Brain pericyte (primary cell): ENCODE results near the gene ANHX.
A peak's percentile ranks its signal among the peaks of the same experiment; 100 is the strongest.

Source experiments
- DNase-seq: peaks from one replicate; pipeline ENCODE4 v3.0.0-alpha.2; 2012; ENCODE audit warnings: low read depth, low spot score

The ANHX gene

DNA sequence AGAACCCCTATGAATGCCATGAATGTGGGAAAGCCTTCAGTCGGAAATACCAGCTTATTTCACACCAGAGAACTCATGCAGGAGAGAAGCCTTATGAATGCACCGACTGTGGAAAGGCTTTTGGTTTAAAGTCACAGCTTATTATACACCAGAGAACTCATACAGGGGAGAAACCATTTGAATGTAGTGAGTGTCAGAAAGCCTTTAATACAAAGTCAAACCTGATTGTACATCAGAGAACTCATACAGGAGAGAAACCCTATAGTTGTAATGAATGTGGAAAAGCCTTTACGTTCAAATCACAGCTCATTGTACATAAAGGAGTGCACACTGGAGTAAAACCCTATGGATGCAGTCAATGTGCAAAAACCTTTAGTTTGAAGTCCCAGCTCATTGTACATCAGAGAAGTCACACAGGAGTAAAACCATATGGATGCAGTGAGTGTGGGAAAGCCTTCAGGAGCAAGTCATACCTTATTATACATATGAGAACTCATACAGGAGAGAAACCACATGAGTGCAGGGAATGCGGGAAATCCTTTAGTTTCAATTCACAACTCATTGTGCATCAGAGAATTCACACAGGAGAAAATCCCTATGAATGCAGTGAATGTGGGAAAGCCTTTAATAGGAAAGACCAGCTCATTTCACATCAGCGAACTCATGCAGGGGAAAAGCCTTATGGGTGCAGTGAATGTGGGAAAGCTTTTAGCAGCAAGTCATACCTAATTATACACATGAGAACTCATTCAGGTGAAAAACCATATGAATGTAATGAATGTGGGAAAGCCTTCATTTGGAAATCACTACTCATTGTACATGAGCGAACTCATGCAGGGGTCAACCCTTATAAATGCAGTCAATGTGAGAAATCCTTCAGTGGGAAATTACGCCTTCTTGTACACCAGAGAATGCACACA is 32.1 kb downstream of the ANHX start:
- DNase-seq, result no peak

DNA sequence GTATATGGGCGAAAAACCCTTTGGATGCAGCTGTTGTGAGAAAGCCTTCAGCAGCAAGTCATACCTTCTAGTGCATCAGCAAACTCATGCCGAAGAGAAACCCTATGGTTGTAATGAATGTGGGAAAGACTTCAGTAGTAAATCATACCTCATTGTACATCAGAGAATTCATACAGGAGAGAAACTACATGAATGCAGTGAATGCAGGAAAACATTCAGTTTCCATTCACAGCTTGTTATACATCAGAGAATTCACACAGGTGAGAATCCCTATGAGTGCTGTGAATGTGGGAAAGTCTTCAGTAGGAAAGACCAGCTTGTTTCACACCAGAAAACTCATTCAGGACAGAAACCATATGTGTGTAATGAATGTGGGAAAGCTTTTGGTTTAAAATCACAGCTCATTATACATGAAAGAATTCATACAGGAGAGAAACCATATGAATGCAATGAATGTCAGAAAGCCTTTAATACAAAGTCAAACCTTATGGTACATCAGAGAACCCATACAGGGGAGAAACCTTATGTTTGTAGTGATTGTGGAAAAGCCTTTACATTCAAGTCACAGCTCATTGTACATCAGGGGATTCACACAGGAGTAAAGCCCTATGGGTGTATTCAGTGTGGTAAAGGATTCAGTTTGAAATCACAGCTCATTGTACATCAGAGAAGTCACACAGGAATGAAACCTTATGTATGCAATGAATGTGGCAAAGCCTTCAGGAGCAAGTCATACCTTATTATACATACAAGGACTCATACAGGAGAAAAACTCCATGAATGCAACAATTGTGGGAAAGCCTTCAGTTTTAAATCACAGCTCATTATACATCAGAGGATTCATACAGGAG is 33.0 kb downstream of the ANHX start:
- DNase-seq, result no peak

DNA sequence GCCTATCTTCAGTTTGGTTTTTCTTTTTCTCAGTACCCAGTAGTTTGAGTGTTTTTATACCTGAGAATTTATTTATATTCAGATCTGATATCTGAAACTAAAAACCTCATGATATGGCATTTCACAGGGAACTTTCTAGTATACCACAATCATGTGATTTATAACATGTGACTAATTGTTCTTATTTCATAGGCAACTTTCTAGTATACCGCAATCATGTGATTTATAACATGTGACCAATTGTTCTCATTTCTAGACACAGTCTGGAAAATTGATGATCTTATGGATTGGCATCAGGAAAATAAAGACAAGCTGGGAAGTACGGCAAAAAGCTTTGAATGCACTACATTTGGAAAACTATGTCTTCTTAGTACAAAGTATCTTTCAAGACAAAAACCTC is 33.8 kb downstream of the ANHX start:
- no peak for DNase-seq

- DNase-seq, result no peak
These were observed 42.8 kb downstream of the ANHX start for GRCh38 chr12:133192847-133193246.

- no peak for DNase-seq
These were observed 45.5 kb downstream of the ANHX start for GRCh38 chr12:133190176-133190575.

DNA sequence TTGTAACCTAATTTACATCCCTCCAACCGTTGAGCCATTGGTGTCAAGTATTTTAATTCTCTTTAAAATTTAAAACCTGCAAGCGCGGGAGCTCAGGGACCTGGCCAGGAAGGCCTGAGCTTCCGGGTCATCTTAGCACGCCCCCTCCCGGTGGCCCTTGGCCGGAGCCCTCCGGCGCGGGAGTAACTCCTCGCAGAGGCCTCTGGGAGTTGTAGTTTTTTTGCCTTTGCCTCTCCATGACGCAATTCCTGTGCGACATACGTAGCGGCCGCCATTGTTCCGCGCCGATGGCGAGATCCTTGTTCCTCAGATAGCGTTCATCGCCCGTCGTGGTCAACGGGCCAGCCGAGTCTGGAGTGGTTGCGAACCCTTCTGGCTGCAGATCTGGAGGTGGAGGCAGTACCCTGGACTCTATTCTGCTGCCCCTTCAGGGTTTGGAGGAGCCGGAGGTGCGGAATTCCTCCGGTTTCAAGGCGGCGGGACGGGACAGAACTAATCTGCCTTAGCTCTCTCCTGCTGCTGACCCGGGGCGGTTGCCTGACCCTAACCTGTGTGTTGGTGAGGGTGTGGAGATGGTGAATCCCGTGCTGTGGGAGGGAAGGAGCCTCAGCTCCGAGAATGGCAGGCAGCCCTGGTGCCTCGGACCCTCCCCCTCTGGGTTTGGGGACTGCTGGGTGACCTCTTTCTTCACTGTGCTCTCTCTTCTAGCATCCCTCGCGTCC is 54.3 kb downstream of the ANHX start, which contains the start of gene ZNF268:
TSS of gene ZNF268 (plus strand) at position 258 of the 722 bp plus-strand sequence. CDS start 503 bp downstream, outside the sequence.
- peak; percentile 75 for DNase-seq

DNA sequence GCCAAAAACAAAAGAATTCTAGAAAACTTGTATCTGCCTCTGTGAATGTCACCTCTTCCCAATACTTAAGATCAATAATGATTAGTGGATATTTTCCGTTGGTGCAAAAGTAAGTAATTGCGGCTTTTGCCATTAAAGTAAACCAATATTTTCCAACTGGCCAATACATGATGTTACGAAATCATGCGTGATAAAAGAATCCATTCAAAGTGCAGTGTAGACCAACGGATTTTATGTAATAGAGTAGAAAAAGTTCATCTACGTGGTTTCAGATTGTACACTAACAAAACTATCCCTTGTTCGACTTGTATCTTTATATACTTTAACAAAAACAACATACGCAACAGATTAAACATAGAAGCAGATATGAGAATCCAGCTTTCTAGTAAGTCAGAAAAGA is 55.0 kb downstream of the ANHX start:
- DNase-seq, result no peak

GRCh38 chr12:133174901-133175300 is 60.8 kb downstream of the ANHX start:
- no peak for DNase-seq

GRCh38 chr12:133172491-133172890 is 63.2 kb downstream of the ANHX start:
- no peak for DNase-seq
